ENCODE results near the gene ME3. TPM values are rescaled to one million over a fixed set of nuclear protein-coding genes. Genes with fewer than 3 reads are reported as not detected.

Gene ME3
- total RNA-seq, 1 donor from 2014 or later, result 16.7 TPM

DNA sequence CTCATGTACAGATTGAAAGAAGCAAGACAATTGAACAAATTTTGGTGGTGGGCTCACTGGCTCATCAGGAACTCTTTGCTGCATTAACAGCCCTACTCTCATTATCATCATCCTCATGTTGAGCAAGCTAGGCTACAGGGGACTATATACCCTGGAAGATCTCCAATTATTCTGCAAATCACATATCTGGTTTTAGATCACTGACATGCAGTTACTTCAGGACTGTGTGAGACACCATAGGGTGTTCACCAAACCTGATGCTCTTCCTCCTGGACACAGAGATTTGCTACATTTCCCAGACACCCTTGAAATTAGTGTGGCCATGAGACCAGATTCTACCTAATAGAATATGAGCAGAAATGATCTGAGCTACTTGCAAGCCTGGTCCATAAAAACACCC is 23.0 kb upstream of the ME3 start:
- Histone ChIP-seq H3K27ac (ENCODE audit: low read depth, low read length) (peak overlapping the region; percentile 19), H3K4me1 (ENCODE audit: control insufficient read depth in 3 of 3, insufficient read depth in 3 of 3, low read length in 3 of 3) (peaks cover 0 to 14% (median 3%) of the 10 kb centered on the region in 3 donors), H3K4me3 (ENCODE audit: low read length in 3 of 3) (no peak overlapping the region), H3K9me3 (ENCODE audit: control insufficient read depth in 3 of 3, low read length in 3 of 3) (no peaks in the 10 kb centered on the region), H3K9ac (ENCODE audit: low read depth in 1 of 3, low read length in 3 of 3) (no peak overlapping the region), H3K36me3 (ENCODE audit: control insufficient read depth in 3 of 3, insufficient read depth in 3 of 3, low read length in 3 of 3) (no peaks in the 10 kb centered on the region), H3K27me3 (ENCODE audit: control insufficient read depth in 3 of 3, insufficient read depth in 3 of 3, low read length in 3 of 3) (no peaks in the 10 kb centered on the region)

DNA sequence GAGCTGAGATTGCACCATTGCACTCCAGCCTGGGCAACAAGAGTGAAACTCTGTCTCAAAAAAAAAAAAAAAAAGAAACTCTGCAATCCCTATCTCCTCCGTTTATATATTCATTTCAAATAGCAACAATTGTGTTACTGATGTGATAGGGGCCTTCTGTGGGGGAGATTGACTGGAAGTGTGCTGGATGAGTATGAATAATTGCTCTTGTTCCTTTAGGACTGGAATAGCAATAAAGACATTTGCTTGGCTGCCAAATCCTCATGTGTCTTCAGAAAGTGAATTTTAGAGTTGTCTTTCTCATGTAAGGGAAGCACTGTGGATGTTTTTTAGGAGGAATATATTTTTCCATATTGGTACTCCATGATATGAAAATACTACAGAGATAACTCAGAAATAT is 21.1 kb upstream of the ME3 start:
- Histone ChIP-seq H3K4me1 (ENCODE audit: control insufficient read depth in 3 of 3, insufficient read depth in 3 of 3, low read length in 3 of 3) (peaks cover 5 to 18% (median 6%) of the 10 kb centered on the region in 3 donors), H3K36me3 (ENCODE audit: control insufficient read depth in 3 of 3, insufficient read depth in 3 of 3, low read length in 3 of 3) (no peaks in the 10 kb centered on the region), H3K27ac (ENCODE audit: low read depth, low read length) (no peak overlapping the region), H3K9me3 (ENCODE audit: control insufficient read depth in 3 of 3, low read length in 3 of 3) (no peaks in the 10 kb centered on the region), H3K27me3 (ENCODE audit: control insufficient read depth in 3 of 3, insufficient read depth in 3 of 3, low read length in 3 of 3) (no peaks in the 10 kb centered on the region), H3K9ac (ENCODE audit: low read depth in 1 of 3, low read length in 3 of 3) (no peak overlapping the region), H3K4me3 (ENCODE audit: low read length in 3 of 3) (no peak overlapping the region)

GRCh38 chr11:86692746-86693145 is 20.3 kb upstream of the ME3 start:
- no peak overlapping the region for H3K4me3 ChIP-seq (ENCODE audit: low read length in 3 of 3)
- no peak overlapping the region for H3K27ac ChIP-seq (ENCODE audit: low read depth, low read length)
- H3K9me3 ChIP-seq (ENCODE audit: control insufficient read depth in 3 of 3, low read length in 3 of 3), result no peaks in the 10 kb centered on the region
- no peak overlapping the region for H3K9ac ChIP-seq (ENCODE audit: low read depth in 1 of 3, low read length in 3 of 3)
- peaks cover 11 to 23% (median 12%) of the 10 kb centered on the region in 3 donors for H3K4me1 ChIP-seq (ENCODE audit: control insufficient read depth in 3 of 3, insufficient read depth in 3 of 3, low read length in 3 of 3)
- H3K36me3 ChIP-seq (ENCODE audit: control insufficient read depth in 3 of 3, insufficient read depth in 3 of 3, low read length in 3 of 3), result no peaks in the 10 kb centered on the region
- no peaks in the 10 kb centered on the region for H3K27me3 ChIP-seq (ENCODE audit: control insufficient read depth in 3 of 3, insufficient read depth in 3 of 3, low read length in 3 of 3)

DNA sequence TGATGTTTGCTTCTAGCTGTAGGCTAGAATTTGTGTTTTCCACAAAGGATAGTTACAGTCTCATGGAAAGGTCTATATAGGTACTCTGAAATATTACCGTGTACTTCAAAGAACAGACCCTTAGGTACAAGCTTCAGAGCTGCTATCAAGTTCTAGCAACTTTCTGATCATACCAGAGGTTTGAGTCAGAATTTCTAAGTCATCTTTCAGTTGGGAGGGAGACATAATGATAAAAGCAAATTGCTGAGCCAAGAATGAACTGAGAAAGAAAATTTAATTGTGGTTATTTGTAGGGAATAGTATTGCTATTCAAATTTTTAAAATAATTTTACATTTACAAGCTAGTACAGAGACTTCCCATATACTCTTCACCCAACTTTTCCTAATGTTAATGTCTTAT is 19.9 kb upstream of the ME3 start:
- no peaks in the 10 kb centered on the region for H3K9me3 ChIP-seq (ENCODE audit: control insufficient read depth in 3 of 3, low read length in 3 of 3)
- peaks cover 12 to 23% (median 13%) of the 10 kb centered on the region in 3 donors for H3K4me1 ChIP-seq (ENCODE audit: control insufficient read depth in 3 of 3, insufficient read depth in 3 of 3, low read length in 3 of 3)
- no peak overlapping the region for H3K9ac ChIP-seq (ENCODE audit: low read depth in 1 of 3, low read length in 3 of 3)
- no peak overlapping the region for H3K4me3 ChIP-seq (ENCODE audit: low read length in 3 of 3)
- H3K27me3 ChIP-seq (ENCODE audit: control insufficient read depth in 3 of 3, insufficient read depth in 3 of 3, low read length in 3 of 3), result no peaks in the 10 kb centered on the region
- no peak overlapping the region for H3K27ac ChIP-seq (ENCODE audit: low read depth, low read length)
- no peaks in the 10 kb centered on the region for H3K36me3 ChIP-seq (ENCODE audit: control insufficient read depth in 3 of 3, insufficient read depth in 3 of 3, low read length in 3 of 3)

DNA sequence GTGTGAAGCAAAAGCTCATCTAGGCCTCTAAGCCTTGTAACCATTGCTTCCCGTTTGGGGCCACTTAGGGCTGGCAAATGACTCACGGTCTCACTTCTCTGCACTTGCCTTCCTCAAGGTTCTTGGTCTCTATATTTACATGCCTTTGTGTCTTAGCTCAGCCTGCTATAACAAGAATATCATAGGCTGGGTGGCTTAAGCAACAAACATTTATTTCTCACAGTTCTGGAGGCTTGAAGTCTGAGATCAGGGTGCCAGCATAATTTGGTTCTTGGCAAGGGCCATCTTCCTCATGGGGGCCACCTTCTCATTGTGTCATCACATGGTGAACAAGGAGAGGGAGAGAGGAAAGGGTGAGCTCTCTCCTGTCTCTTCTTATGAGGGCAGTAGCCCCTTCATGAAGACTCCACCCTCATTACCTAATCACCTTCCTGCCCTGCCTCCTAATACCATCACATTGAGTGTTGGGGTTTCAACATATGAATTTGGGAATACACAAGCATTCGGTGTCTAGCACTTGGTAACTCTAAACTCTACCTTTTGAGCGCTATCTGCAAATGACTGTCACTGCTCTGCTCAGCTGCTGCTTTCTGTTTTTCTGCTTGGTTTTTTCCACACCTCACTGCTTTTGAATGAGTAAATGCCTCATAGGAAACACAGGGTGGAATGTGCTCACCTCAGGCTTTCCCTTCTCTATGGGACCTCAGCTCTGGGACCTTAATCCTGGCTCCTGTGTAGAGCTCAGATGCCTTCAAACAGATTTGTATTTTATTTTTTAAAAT is 16.2 kb upstream of the ME3 start:
- H3K9ac ChIP-seq (ENCODE audit: low read depth in 1 of 3, low read length in 3 of 3), result peak overlapping the region in 1 of 3 donors; percentile 9
- no peaks in the 10 kb centered on the region for H3K36me3 ChIP-seq (ENCODE audit: control insufficient read depth in 3 of 3, insufficient read depth in 3 of 3, low read length in 3 of 3)
- H3K9me3 ChIP-seq (ENCODE audit: control insufficient read depth in 3 of 3, low read length in 3 of 3), result no peaks in the 10 kb centered on the region
- peak overlapping the region; percentile 70 for H3K27ac ChIP-seq (ENCODE audit: low read depth, low read length)
- H3K4me3 ChIP-seq (ENCODE audit: low read length in 3 of 3), result peak overlapping the region in 1 of 3 donors; percentile 12
- H3K27me3 ChIP-seq (ENCODE audit: control insufficient read depth in 3 of 3, insufficient read depth in 3 of 3, low read length in 3 of 3), result no peaks in the 10 kb centered on the region
- H3K4me1 ChIP-seq (ENCODE audit: control insufficient read depth in 3 of 3, insufficient read depth in 3 of 3, low read length in 3 of 3), result peaks cover 12 to 15% (median 13%) of the 10 kb centered on the region in 3 donors

- Histone ChIP-seq H3K36me3 (ENCODE audit: control insufficient read depth in 3 of 3, insufficient read depth in 3 of 3, low read length in 3 of 3) (no peaks in the 10 kb centered on the region), H3K27ac (ENCODE audit: low read depth, low read length) (peak overlapping the region; percentile 70), H3K4me3 (ENCODE audit: low read length in 3 of 3) (no peak overlapping the region), H3K9me3 (ENCODE audit: control insufficient read depth in 3 of 3, low read length in 3 of 3) (no peaks in the 10 kb centered on the region), H3K4me1 (ENCODE audit: control insufficient read depth in 3 of 3, insufficient read depth in 3 of 3, low read length in 3 of 3) (peaks cover 12 to 20% (median 17%) of the 10 kb centered on the region in 3 donors), H3K27me3 (ENCODE audit: control insufficient read depth in 3 of 3, insufficient read depth in 3 of 3, low read length in 3 of 3) (no peaks in the 10 kb centered on the region), H3K9ac (ENCODE audit: low read depth in 1 of 3, low read length in 3 of 3) (no peak overlapping the region)
These were observed 14.9 kb upstream of the ME3 start for GRCh38 chr11:86687185-86687778.

DNA sequence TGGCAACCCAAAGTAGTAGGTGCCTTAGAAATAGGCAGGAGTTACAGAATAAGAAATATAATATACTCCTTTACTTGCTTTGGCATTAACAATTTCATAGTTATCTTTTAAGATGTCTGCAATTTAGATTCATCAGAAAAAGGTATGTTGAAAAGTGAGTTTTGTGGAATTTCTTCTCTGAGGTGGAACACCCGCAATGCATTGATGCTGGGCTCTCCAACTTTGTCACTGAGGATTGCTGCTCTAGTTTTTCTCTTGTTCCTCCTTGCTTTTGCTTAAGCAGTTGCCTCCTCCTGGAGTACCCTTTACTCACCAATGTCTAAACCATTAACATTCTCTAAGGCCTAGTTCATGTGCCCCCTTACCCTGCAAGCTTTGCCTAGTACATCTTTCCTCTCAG is 14.1 kb upstream of the ME3 start:
- H3K27ac ChIP-seq (ENCODE audit: low read depth, low read length), result peak overlapping the region; percentile 70
- no peak overlapping the region for H3K9ac ChIP-seq (ENCODE audit: low read depth in 1 of 3, low read length in 3 of 3)
- H3K36me3 ChIP-seq (ENCODE audit: control insufficient read depth in 3 of 3, insufficient read depth in 3 of 3, low read length in 3 of 3), result no peaks in the 10 kb centered on the region
- no peaks in the 10 kb centered on the region for H3K27me3 ChIP-seq (ENCODE audit: control insufficient read depth in 3 of 3, insufficient read depth in 3 of 3, low read length in 3 of 3)
- no peak overlapping the region for H3K4me3 ChIP-seq (ENCODE audit: low read length in 3 of 3)
- H3K9me3 ChIP-seq (ENCODE audit: control insufficient read depth in 3 of 3, low read length in 3 of 3), result no peaks in the 10 kb centered on the region
- peaks cover 16 to 25% (median 22%) of the 10 kb centered on the region in 3 donors for H3K4me1 ChIP-seq (ENCODE audit: control insufficient read depth in 3 of 3, insufficient read depth in 3 of 3, low read length in 3 of 3)

DNA sequence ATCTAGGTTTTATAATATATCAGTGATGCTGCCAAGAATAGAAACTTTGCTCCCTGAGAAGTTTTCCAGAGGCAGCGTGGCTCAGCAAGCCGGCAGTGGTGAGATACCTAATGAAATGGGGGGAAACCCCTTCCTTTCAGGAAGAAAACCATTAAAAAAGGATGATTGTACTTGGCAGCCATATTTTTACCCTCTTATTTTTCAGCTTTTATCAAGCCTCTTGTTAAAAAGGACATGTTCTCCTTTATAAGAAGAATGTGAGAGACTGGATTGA is 9.0 kb upstream of the ME3 start:
- Histone ChIP-seq H3K4me1 (ENCODE audit: control insufficient read depth in 3 of 3, insufficient read depth in 3 of 3, low read length in 3 of 3) (peaks cover 4 to 21% (median 12%) of the 10 kb centered on the region in 3 donors), H3K9me3 (ENCODE audit: control insufficient read depth in 3 of 3, low read length in 3 of 3) (no peaks in the 10 kb centered on the region), H3K27ac (ENCODE audit: low read depth, low read length) (peak overlapping the region; percentile 48), H3K36me3 (ENCODE audit: control insufficient read depth in 3 of 3, insufficient read depth in 3 of 3, low read length in 3 of 3) (no peaks in the 10 kb centered on the region), H3K4me3 (ENCODE audit: low read length in 3 of 3) (no peak overlapping the region), H3K9ac (ENCODE audit: low read depth in 1 of 3, low read length in 3 of 3) (peak overlapping the region in 2 of 3 donors; percentile 18 to 23), H3K27me3 (ENCODE audit: control insufficient read depth in 3 of 3, insufficient read depth in 3 of 3, low read length in 3 of 3) (no peaks in the 10 kb centered on the region)

GRCh38 chr11:86680716-86681482 is 8.5 kb upstream of the ME3 start:
- no peaks in the 10 kb centered on the region for H3K9me3 ChIP-seq (ENCODE audit: control insufficient read depth in 3 of 3, low read length in 3 of 3)
- peak overlapping the region; percentile 48 for H3K27ac ChIP-seq (ENCODE audit: low read depth, low read length)
- no peak overlapping the region for H3K4me3 ChIP-seq (ENCODE audit: low read length in 3 of 3)
- peaks cover 7 to 26% (median 15%) of the 10 kb centered on the region in 3 donors for H3K4me1 ChIP-seq (ENCODE audit: control insufficient read depth in 3 of 3, insufficient read depth in 3 of 3, low read length in 3 of 3)
- H3K36me3 ChIP-seq (ENCODE audit: control insufficient read depth in 3 of 3, insufficient read depth in 3 of 3, low read length in 3 of 3), result no peaks in the 10 kb centered on the region
- peak overlapping the region in 1 of 3 donors; percentile 38 for H3K9ac ChIP-seq (ENCODE audit: low read depth in 1 of 3, low read length in 3 of 3)
- no peaks in the 10 kb centered on the region for H3K27me3 ChIP-seq (ENCODE audit: control insufficient read depth in 3 of 3, insufficient read depth in 3 of 3, low read length in 3 of 3)

DNA sequence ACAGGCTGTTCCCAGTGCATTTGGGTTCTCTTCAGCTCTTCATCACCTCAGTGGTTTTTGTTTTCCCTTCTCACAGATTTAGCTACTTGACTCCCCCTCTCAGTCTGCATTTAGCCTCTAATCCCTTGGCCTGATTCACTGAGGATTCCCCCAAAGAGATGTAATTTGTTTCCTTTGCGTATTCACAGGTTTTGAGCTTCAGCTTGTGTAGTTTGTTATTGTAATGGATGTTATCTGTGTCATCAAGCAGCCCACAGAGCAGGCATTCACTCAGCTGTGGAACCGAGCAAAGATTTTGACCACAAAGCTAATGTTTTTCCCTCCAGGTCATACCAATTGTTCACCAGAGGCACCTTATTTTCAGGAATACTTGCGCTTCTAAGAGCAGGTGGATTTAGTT is 6.4 kb upstream of the ME3 start:
- Histone ChIP-seq H3K9ac (ENCODE audit: low read depth in 1 of 3, low read length in 3 of 3) (no peak overlapping the region), H3K4me3 (ENCODE audit: low read length in 3 of 3) (no peak overlapping the region), H3K36me3 (ENCODE audit: control insufficient read depth in 3 of 3, insufficient read depth in 3 of 3, low read length in 3 of 3) (no peaks in the 10 kb centered on the region), H3K9me3 (ENCODE audit: control insufficient read depth in 3 of 3, low read length in 3 of 3) (no peaks in the 10 kb centered on the region), H3K27ac (ENCODE audit: low read depth, low read length) (no peak overlapping the region), H3K27me3 (ENCODE audit: control insufficient read depth in 3 of 3, insufficient read depth in 3 of 3, low read length in 3 of 3) (no peaks in the 10 kb centered on the region), H3K4me1 (ENCODE audit: control insufficient read depth in 3 of 3, insufficient read depth in 3 of 3, low read length in 3 of 3) (peaks cover 15 to 42% (median 17%) of the 10 kb centered on the region in 3 donors)
